Hematopoietic multipotent progenitor cell treated with erythropoietin and hydrocortisone succinate and interleukin-3 and kit ligand, for 17 days (in vitro differentiated cells): Measurements from ENCODE around the gene NPLOC4.

Source experiments
- DNase-seq: peaks from one replicate; pipeline ENCODE4 v3.0.0-alpha.2; 2015; ENCODE audit warnings: low spot score

NPLOC4 gene

GRCh38 chr17:81662002-81662401 is 25.1 kb upstream of the NPLOC4 start:
- no peak for DNase-seq

GRCh38 chr17:81660441-81660840 is 23.5 kb upstream of the NPLOC4 start:
- DNase-seq: no peak

- DNase-seq: no peak
Measured at GRCh38 chr17:81659038-81659437, 22.1 kb upstream of the NPLOC4 start.

- DNase-seq: no peak
Measured at GRCh38 chr17:81656835-81657234, 19.9 kb upstream of the NPLOC4 start.

GRCh38 chr17:81656118-81656743 is 19.3 kb upstream of the NPLOC4 start, which contains the start of gene PDE6G:
Gene PDE6G (minus strand): TSS chr17:81656542. CDS start chr17:81653305, 3,237 bp downstream.
- no peak for DNase-seq

- no peak for DNase-seq
Measured at GRCh38 chr17:81655378-81656117, 18.6 kb upstream of the NPLOC4 start.

GRCh38 chr17:81652906-81653771 is 16.2 kb upstream of the NPLOC4 start:
- DNase-seq: no peak

- no peak for DNase-seq
Measured at GRCh38 chr17:81651692-81652091, 14.8 kb upstream of the NPLOC4 start.

GRCh38 chr17:81650951-81651350 is 14.0 kb upstream of the NPLOC4 start:
- no peak for DNase-seq

GRCh38 chr17:81648707-81649085 is 11.8 kb upstream of the NPLOC4 start:
- DNase-seq: no peak

GRCh38 chr17:81648013-81648706 is 11.2 kb upstream of the NPLOC4 start:
- no peak for DNase-seq

GRCh38 chr17:81647640-81648012 is 10.7 kb upstream of the NPLOC4 start:
- DNase-seq: no peak

GRCh38 chr17:81646869-81647600 is 10.1 kb upstream of the NPLOC4 start:
- DNase-seq: peak; percentile 74

GRCh38 chr17:81644976-81645952 is 8.4 kb upstream of the NPLOC4 start:
- no peak for DNase-seq

- no peak for DNase-seq
Measured at GRCh38 chr17:81644496-81644895, 7.6 kb upstream of the NPLOC4 start.

GRCh38 chr17:81641825-81642489 is 5.0 kb upstream of the NPLOC4 start:
- DNase-seq: no peak

GRCh38 chr17:81640011-81640410 is 3.1 kb upstream of the NPLOC4 start:
- DNase-seq: no peak

- DNase-seq: no peak
Measured at GRCh38 chr17:81638683-81639082, 1.8 kb upstream of the NPLOC4 start.

GRCh38 chr17:81635973-81636504 is 873 bp downstream of the NPLOC4 start:
- no peak for DNase-seq
